HG02840 (cell line): ENCODE data around the gene KMT2D.

ENCODE experiments used
- ATAC-seq: cut with Tn5 transposase; IDR thresholded peaks from one replicate; pipeline ENCODE4 v1.9.1; 2021; ENCODE audit warnings: mild to moderate bottlenecking, moderate library complexity, moderate number of reproducible peaks; ENCODE audit not compliant: unreplicated experiment, low FRiP score

The KMT2D gene

GRCh38 chr12:49037111-49037946 lies 23.3 kb downstream of the KMT2D start:
- ATAC-seq, result no peak

- no peak for ATAC-seq
Measured at GRCh38 chr12:49036029-49036428, 24.6 kb downstream of the KMT2D start.

DNA sequence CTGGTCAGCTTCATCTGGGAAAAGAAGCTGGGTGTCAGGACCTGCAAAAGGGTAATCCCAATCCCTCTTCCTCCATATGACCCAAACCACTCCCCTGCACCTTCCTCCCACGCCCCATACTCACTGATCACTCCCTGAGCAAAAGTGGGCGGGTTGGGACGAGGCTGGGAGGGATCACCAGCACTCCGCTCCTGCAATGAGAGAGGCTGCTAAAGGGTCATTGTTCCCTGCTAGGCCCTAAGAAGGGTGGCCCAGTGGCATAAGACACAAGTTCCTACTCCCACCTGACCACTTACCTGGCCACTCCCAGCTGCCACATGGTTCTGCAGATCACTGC lies 26.3 kb downstream of the KMT2D start:
- ATAC-seq, result no peak

DNA sequence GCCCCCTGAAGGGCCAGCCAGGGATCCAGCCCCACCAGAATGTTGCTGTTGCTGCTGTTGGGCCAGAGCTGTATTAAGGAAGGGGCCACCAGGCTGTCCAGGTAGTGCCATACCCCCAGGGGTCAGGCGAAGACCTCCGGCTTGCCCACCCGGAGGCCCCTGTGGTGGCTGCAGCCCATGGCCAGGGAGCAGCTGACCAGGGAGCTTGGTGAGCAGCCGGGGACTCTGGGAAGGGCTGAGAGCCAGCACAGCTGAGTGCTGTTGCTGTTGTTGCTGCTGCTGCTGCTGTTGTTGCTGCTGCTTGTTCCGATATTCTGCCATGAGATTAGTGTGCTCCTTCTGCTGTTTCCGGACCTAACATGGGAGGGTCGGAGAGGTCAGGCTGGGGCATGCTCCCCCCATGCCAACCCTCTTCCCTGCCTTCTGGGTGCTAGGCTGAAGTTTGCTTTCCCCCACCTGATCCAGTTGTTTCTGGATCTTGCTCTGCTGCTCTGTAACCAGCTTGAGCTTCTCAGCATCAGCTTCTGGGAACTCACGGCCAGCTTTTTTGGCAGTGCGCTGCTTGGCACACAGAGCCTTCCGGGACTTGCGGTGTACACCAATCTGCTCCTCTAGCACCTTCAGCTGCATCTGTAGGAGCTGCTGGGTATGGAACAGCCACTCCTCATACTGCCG lies 26.8 kb downstream of the KMT2D start:
- ATAC-seq, result no peak

DNA sequence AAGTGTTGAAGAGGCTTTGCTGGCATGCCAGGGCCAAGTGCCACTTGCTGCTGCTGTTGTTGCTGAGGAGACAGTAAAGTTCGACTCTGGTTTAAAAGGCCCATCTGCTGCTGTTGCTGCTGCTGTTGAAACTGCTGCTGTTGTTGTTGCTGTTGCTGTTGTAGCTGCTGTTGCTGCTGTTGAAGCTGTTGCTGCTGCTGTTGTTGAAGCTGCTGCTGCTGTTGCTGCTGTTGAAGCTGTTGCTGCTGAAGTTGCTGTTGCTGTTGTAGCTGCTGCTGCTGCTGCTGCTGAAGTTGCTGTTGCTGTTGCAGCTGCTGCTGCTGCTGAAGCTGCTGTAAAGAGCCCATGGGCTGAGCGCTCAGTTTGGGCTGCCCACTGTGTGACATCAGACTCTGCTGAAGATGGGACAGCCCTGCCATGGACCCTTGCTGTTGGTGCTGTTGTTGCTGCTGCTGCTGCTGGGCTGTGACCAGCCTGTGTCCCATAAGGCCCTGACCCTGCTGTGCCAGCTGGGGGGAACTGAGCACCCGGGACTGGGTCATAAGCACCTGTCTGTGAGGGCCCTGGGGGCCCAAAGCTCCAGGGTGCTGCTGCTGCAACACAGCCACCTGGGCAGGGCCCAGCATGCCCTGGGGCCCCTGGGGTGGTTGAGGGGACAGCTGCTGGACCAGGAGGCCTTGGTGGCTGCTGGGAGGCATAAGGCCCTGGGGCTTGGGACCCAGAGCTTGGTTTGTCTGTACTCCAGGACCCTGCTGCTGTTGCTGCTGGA lies 27.7 kb downstream of the KMT2D start:
- no peak for ATAC-seq

DNA sequence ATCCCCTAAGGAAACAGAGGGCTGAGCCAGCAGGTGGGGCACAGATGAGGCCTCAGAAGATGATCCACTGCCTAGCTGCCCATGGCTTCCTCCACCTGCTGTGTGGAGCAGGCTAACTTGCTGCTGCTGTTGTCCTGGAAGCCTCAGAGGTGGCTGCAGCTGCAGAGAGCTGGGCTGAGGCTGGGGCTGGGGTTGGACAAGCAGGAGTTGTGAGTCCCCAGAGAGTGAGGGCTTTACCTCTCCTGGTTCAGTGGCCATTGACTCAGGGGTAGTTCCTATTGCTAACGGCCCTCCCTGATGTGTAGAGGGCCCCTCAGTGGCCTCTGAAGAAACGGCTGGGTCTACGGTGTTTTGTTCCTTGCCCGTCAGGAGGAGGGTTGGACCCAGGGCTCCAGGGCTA lies 28.3 kb downstream of the KMT2D start:
- ATAC-seq, result no peak

- no peak for ATAC-seq
Measured at GRCh38 chr12:49031573-49032161, 28.9 kb downstream of the KMT2D start.

DNA sequence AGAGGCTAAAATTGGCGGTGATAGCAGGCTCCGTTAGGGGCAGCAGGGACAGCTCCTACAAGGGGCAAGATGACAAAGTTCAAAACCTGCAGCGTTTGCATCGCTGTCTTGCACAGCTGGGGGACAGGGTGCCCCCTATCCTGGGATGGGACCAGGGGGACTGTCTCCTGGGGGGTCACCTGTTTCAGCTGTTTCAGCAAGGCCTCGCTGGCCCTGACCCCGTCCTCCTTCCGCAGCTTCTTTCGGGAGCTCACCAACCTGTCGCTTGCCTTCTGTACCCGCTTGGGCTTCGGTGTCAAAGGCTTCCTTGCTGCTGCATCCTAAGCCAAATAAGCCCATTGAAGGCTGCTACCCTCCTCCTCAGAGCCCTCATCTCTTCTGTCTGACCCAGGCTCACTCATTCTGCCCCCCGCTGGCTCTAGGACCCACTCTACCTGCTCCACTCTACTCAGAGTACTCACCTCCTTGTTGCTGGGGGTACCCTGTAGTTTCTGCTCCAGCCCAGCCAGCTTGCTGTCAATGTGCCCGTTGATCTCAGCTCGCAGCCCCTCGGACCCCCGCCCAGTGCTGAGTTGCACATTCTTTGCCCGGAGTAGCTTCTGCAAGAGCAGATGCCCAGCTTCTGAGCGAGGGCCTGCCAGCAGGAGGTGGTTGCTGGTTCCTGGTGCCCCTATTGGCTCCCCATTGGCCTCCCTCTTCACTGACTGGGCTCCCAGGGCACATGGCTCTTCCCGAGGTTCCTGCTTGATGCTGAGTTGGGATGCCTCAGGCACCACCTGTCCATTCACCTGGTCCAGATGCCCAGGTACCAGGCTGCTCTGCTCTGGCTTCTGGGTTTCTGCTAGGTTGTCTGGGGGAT lies 29.7 kb downstream of the KMT2D start:
- no peak for ATAC-seq

- no peak for ATAC-seq
Measured at GRCh38 chr12:49030119-49030518, 30.5 kb downstream of the KMT2D start.

- no peak for ATAC-seq
Measured at GRCh38 chr12:49028666-49029275, 31.8 kb downstream of the KMT2D start.

- no peak for ATAC-seq
Measured at GRCh38 chr12:49027846-49028555, 32.6 kb downstream of the KMT2D start.

- no peak for ATAC-seq
Measured at GRCh38 chr12:49026678-49027480, 33.7 kb downstream of the KMT2D start.

- no peak for ATAC-seq
Measured at GRCh38 chr12:49026101-49026500, 34.5 kb downstream of the KMT2D start.

- no peak for ATAC-seq
Measured at GRCh38 chr12:49025463-49025862, 35.1 kb downstream of the KMT2D start.

- ATAC-seq, result no peak
Measured at GRCh38 chr12:49024543-49024942, 36.1 kb downstream of the KMT2D start.

- no peak for ATAC-seq
Measured at GRCh38 chr12:49023812-49024211, 36.8 kb downstream of the KMT2D start.

- ATAC-seq, result no peak
Measured at GRCh38 chr12:49022558-49023178, 37.9 kb downstream of the KMT2D start.
